HG02642 (cell line): ENCODE data around the gene WIZ.
"Not testable (repeated sequence)": the region's sequence is repeated elsewhere in the genome, so short reads cannot be mapped to it uniquely, and the experiment has no call there.

ENCODE experiments used
- ATAC-seq: cut with Tn5 transposase; IDR thresholded peaks from one replicate; pipeline ENCODE4 v1.9.1; 2021; ENCODE audit warnings: mild to moderate bottlenecking; ENCODE audit not compliant: unreplicated experiment, poor library complexity

Gene WIZ

DNA sequence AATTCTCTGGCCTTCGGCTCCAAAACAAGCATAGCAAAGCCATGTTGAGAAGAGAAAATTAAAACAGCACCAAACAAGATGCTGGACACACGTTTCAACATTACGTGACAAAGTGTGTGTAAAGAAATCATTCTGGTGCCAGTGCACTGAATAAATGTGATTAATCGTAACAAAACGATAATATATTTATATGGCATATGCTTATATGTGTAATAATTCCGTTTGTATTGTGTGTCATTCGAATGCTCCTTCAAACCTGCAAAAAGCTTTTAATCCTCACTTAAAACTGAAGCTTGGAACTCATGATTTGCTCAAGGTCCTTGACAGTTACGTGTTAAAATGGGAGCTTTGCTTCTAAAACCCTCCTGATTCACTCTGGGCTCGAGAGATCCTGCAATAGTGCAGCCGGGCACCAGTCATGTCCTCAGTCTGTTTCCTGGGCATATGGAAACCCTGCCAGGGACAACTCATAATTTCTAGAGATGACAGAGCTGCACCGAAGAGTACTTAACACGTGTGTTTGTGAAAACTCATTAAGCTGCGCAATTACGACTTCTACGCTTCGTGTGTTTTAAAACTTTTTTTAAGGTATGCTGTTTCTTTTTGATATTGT, 30.2 kb downstream of the WIZ start:
- no peak for ATAC-seq

DNA sequence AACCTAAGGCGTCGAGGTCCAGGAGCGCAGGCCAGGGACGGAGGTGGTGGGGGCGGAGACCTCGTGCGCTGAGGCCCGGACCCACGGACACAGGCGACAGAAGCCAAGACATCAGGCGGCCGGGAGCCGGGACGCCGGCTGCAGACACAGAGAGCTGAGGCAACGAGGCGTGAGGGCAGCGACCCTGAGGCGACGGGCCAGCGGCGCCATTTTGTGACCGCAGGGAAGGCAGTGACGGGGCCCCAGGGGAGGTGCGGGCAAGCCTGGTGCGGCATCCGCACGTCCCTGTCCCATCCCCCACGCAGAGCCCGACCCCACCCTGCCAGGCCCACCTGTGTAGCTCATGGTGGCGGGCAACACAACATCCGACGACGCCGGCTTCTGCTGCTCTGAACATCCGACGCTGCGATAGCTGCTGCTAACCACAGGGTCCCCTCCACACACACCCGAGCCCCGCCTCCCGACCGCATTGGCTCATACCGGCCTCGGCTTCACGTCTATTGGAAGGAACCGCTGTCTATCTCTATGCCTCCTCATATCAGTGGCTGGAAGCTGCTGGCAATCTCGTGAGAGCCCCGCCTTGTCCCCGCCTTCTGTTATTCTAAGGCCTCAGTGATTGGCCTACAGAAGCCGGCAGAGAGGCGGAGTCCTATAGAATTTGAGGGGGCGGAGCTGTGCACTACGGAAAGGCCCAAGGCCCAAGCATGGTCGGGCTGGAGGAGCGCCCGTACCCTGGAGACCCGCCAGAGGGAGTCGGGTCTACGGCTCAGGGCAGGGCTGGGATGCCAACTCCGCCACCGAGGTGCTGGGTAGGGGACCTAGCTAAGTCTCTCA, 31.0 kb downstream of the WIZ start, which contains the start of gene AKAP8L:
Gene AKAP8L, minus strand, starts transcription at position 410 of the 834 bp plus-strand sequence. Its CDS starts 65 bp downstream, at position 345.
- ATAC-seq: peak; percentile 96

DNA sequence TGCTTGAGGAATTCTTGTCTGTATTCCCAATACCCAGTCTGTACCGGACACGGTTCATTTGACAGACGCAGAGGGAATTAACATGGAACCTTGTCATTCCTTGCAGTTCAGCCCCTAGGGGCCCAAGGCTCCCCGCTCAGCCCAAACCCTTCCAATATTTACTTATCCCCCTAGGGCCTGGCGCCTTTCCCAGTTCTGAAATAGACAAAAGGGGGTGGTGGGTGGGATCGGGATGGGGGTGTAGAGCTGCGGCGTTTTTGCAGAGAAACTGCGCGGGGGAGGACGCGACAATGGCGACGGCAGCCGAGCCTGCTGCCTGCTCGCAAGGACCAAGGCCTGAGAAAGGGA, 31.6 kb downstream of the WIZ start:
- no peak for ATAC-seq

DNA sequence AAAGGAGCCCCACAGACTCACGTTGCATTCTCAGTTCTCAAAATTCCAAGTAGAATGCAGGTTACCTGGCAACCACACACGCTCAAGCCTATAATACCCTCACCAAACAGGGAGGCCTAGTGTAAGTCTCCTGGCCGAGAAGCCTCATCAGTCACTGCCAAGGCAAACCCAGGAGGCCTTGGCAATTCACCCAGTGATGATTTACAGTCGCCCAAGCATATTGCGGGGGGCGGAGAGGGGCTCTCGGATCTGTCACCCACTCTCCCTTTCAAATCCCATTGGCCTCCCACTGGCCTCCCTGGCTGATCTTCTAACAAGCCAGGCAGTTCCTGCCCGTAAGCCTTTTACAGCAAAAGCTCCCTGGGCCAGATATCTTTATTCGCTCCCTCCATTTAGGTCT, 32.1 kb downstream of the WIZ start:
- no peak for ATAC-seq

DNA sequence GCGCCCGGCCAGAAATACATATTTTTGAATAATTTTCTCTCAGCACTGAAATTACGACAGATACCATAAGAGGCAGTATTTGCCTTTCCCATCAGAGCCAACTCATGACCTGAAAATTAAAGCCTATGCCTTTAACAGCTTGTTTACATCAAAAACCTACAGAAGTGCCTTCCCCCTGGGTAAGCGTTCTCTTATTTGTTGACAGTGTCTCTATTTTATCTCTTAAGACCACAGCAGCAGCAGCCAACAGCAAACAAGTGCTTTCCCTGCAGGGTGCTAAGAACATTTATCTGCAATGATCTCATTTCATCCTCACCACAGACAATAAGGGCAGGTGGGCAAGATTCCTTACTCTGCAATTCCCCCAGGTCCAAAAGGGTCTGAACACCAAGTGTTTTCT, 36.9 kb downstream of the WIZ start:
- ATAC-seq: no peak

DNA sequence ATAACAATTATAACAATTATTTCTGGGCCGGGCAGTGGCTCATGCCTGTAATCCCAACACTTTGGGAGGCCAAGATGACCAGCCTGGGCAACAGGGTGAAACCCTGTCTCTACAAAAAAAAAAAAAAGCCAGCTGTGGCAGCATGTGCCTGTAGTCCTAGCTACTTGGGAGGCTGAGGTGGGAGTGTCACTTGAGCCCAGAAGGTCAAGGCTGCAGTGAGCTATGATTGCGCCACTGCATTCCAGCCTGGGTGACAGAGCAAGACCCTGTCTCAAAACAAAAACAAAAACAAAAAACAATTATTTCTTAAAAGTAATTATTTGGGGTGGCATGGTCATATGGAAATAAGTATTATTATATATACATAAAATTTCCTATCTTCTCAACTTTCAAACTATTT, 38.4 kb downstream of the WIZ start:
- ATAC-seq: not testable (repeated sequence)

DNA sequence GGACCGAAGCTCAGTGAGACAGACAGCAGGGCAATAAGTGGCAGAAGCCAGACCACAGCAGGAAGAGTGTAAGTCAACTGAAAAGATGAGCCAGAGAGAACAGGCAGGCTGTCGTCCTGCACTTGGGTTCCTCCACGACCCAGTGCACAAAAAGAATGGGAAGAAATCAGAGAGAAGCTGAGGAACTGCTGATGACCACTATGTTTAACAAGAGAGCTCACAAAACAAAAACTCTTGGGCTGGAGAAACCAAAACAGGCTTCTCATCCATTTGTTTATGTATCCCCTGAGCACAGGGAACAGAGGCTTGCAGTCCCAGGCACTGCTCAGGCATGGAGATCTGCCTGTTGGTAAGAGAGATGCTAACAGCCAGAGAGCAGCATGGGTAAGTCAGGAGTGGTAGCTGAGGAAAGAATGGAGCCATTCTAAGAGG, 45.0 kb downstream of the WIZ start:
- ATAC-seq: no peak

DNA sequence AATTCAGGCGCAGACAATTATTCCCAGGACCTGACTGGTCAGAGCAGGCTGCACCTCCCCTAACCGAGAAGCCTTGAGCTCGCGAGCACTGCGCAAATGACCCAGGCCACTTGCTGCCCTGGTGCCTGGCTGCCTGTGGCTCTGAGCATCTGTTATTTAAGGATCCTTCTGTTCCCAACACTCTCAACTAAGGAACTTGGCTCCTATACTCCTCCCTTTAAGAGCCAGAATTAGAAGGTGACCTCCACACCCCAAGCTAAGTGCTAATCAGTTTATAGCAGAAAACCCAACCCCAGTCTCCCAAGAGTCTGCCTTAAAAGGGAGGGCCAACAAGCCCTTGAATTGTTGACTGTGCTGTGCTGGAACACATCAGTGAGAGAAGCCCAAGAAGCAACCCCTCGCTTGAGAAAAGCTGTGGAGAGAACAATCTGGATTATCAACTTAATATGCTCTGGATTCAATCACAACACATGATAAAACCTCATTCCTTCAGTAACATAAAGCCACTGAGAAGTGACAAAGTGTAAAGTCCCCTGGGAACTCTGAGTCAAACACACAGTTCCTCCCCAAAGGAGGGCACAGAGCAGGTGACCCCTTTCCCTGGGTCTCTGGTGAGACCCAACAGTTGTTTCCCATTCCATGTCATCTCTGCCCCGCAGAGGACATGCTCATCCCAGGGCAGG, 45.5 kb downstream of the WIZ start:
- no peak for ATAC-seq

DNA sequence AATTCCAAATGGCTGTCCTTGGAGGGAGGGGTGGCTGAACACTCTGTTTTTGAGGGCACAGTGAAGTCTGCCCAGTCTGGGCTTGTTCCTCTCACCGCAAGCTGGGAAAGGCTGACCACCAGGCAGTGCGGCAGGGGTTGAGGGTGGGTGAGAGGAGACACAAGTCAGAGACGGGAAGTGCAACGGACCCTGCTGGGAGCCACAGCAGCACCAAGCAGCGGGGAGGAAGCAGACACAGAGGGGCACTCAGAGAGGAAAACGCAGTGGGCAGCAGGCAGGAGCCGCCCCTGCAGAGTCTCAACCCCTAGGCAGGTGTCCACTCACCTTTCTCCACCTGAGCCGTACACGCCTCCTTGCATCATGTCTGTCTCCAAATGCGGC, 46.6 kb downstream of the WIZ start:
- no peak for ATAC-seq

DNA sequence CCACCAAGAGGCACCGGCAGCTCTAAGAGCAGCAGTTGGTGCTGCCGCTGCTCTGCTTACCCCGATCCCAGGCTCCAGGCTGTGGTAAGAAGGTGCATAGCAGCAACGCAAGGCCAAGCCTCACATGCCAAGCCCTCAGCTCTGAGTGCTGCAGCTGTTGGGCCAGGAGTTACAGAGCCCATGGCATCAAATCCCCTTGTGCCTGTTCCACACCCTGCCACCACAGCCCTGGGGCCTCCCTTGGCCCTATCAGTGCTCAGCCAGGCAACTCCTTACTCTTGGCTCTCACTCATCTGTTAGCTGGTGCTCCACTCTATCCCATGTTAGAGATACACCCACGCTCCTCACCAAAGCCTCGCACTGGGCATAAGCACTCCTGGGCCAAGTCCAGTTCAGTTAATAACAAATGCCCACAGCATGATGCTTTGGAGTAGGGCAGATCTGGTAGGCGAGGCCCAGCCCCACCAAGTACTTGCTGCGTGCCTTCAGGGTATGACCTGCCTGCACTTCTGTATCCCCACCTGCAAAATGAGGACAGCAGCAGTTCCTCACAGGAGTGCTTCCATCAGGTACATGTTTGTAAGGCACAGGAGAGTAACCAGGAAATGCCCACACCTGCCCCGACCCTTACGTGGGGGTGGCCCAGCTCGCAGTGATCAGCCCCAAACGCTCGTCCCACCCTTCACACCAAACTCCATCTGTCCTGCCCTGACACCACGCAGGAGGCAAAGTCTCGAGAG, 47.2 kb downstream of the WIZ start:
- ATAC-seq: no peak

DNA sequence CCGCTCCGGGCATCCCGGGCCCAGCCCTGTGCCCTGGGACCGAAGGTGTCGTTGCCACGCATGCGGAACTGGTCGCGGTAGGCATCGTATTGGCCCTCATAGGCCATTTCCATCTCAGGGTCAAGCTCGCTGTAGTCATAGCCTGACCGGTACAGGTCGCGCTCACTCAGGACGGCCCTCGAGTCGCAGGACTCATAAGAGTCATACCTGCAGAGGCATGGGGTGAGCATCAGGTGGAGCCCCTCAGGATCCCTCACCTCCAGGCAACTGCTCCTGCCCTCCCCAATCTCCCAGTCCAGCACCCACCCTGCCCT, 48.4 kb downstream of the WIZ start:
- no peak for ATAC-seq

DNA sequence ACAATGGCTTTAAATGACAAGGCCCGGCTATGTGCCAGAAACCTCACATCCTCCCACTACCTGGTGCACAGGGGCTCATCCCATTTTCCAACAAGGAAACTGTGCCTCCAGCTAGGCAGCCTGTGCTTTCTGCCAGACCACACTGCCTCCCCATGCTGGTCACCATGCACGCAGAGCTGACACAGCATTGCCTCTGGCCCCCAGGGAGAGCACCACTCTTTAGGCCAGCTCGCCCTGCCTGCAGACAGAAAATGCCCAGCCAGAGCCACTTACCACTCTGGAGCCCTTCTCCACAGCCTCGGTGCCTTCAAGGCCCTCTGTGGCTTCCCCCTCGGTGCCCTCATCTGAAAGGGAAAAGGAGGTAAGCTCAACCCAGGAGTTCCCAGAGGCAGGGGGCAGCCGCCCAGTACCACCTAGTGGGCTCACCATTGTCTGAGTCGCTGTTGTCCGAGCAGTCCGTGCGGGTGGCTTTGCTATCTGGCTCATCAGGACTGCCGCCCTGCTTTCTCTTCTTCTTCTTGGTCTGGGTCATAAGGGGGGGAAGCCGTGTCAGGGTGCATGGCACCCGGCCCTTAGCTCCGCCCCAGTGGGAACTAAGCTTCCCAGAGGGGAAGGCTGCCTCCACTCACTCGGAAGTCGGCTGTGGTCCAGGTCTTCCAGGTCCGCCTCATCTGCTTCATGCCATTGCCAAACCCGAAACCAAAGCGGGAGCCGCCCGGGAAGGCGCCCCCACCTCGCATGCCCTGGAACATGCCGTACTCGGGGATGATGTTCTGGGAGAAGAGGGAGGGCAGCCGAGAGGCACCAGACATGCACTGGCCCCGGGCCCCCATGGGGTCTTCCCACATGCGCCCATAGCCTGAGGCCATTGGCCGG, 49.0 kb downstream of the WIZ start:
- no peak for ATAC-seq

DNA sequence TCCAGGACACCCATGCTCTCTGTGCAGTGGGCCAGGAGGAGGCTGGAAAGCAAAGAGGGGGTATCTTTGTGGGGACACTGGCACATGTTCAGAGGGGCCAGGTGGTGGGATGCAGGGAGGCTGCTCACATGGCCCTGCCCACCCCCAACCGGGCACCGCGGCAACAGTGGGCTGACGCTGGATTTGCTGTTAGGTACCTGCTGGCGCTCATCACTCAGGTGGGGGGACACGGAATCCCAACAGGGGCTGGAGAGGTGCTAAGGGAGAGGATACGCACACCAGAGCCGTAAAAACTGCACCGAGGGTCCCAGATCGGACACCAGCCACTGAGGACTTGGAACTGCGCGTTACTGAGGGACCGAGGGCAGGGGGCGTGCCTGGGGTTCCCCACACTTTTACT, 50.1 kb downstream of the WIZ start:
- no peak for ATAC-seq

DNA sequence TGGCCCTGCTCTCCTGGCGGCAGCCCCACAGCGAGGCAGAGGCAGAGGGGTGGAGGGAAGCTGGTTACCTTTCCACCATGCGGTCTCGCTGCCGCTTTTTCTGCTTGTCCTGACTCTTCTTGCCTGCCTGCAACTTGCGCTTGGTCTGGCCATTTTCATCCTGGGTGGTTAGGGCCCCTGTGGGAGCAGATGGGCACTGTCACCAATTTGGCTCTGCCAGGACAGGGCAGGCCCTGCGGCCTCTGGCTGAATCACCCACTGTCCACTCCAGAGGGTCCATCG, 50.6 kb downstream of the WIZ start:
- no peak for ATAC-seq

DNA sequence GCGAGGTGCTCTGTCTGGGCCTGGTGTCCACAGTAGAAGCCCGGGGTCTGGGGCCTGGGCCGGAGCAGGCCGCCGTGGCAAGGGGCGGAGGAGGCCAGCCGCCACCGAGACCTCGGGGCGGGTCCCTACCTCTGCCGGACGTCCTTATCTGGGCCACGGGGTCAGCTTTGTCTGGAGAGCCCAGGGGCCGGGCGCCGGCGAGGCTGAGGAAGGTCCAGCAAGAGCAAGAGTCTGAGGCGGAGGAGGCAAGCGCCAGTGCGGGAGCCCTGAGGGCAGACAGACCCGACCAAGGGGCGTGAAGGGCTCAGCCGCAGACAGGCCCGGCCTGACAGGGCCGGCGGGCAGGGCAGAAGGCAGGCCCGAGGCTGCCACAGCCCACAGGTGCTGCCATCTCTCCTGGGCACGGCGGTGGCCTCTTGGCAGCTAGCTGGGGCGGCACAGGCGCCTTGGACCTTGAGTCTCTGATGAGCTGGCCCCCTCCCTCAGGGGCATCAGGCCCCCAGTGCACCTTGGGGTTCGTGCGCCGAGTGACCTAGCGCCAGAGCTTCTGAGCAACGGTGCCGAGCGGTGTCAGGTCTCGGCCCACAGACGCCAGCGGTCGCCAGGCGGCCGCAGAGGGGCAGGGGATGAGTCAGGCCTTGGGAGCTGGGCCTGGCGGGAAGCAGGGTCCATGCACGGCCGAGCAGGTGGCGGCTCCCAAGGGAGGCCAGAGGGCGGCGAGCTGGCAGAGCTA, 51.1 kb downstream of the WIZ start:
- ATAC-seq: no peak

DNA sequence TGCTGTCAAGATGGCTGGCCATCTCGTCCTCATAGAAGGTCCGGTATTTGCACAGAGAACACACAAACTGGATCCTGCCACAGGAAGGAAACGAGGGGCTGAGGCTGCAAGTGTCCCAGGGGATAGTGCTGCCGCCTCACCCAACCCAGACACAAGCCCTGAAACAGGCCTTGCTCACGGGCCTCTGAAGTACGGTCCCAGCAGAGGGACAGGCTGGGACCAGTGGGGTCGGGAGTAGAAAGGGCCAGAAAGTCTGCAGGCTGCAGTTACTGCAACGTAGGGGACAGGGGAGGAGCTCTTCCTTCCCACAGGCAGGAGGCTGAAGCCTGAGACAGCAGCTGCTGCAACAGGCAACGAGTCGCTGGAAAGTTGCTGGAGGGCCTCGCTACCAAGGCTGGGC, 52.0 kb downstream of the WIZ start:
- ATAC-seq: no peak

DNA sequence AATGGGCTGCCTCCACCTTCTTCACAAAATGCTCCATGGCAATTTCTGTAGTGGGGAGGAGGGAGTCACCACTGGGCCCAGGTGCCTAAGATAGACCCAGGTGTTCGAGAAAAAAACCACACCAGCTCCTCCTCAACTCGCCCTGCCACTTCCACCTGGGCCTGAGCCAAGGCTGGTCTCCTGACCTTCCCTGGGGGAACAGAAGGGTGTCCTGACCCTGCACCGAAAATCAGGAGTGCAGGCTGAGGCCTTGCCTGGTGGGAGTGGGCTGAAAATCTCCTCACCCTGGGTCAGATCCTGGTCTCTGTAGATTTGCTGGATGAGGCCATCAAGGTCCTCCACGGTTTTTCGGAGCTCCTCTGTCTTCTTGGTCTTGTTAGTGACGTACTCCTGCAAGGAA, 52.5 kb downstream of the WIZ start:
- ATAC-seq: no peak

DNA sequence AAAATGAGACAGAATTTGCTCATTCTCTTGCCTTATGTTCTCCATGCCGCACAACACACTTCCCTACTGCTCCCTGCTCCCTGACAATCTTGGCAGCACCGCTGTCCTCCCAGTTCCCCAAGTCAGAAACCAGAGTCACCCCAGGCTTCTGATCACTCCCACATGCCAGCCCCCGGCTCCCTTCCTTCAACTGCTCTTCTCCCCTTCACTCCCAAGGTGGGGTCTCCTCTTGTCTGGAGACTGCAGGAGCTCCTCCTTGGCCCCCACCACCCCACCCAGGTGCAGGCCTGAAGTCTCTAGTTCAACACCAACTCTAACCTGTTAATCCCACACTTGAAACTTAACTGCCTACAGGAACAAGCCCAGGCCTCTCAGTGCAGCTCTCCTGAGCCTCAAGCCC, 53.3 kb downstream of the WIZ start:
- no peak for ATAC-seq

DNA sequence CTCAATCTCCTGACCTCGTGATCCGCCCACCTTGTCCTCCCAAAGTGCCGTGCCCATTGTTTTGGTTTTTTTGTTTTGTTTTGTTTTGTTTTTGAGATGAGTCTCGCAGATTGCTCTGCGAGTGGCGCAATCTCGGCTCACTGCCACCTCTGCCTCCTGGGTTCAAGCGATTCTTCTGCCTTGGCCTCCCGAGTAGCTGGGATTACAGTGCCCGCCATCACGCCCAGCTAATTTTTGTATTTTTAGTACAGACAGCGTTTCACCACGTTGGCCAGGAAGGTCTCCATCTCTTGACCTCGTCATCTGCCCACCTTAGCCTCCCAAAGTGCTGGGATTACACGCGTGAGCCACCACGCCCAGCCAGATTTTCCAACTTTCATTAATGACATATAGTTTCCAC, 54.5 kb downstream of the WIZ start:
- not testable (repeated sequence) for ATAC-seq

DNA sequence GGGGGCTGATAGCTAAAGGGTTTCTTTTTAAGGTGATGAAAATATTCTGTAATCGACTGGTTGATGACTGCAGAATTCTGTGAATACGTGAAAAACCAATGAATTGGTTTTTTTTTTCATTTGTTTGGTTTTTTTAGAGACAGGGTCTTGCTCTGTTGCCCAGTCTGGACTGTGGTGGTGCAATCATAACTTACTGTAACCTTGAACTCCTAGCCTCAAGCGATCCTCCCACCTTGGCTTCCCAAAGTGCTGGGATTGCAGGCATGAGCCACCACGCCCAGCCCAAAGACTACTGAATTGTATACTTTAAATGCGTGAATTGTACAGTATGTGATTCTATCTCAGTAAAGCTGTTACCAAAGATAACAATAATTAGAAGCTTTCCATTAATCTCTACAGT, 55.3 kb downstream of the WIZ start:
- ATAC-seq: no peak
